ENCODE data around the gene PHF2. TPM values are rescaled to one million over a fixed set of nuclear protein-coding genes. Genes with fewer than 3 reads are reported as not detected.

The PHF2 gene
- total RNA-seq, 1 experiment from 2014 or later, result 17.4 TPM

- Histone ChIP-seq H3K23ac (ENCODE audit: insufficient read length, low read depth, low read length) (no peak overlapping the region), H4K5ac (ENCODE audit: insufficient read length, low read depth, low read length) (no peak overlapping the region), H2BK20ac (ENCODE audit: low read depth, low read length, poor library complexity, severe bottlenecking) (no peak overlapping the region), H3K56ac (ENCODE audit: insufficient read length, low read depth, low read length) (no peak overlapping the region), H3T11ph (ENCODE audit: low read length) (no peak overlapping the region), H2BK5ac (ENCODE audit: insufficient read length, low read length) (no peak overlapping the region), H4K20me1 (ENCODE audit: control insufficient read depth, insufficient read depth, insufficient read length) (peaks cover 2% of the 10 kb centered on the region), H3K9ac (ENCODE audit: extremely low read depth, insufficient read length, low read length) (no peak overlapping the region), H2BK120ac (ENCODE audit: low read depth, low read length, poor library complexity, severe bottlenecking) (no peak overlapping the region), H2BK15ac (ENCODE audit: low read depth, low read length) (no peak overlapping the region), H4K8ac (replicated peaks; ENCODE audit: insufficient read length, low read depth, low read length) (no peak overlapping the region), H3K27ac (ENCODE audit: insufficient read length, low read depth, low read length) (no peak overlapping the region), H3K79me1 (ENCODE audit: insufficient read depth, low read depth, low read length, poor library complexity, severe bottlenecking) (no peaks in the 10 kb centered on the region), H3K79me2 (ENCODE audit: insufficient read depth, low read length) (no peaks in the 10 kb centered on the region), H3K27me3 (ENCODE audit: insufficient read depth, low read length) (no peaks in the 10 kb centered on the region), H2AK5ac (ENCODE audit: insufficient read length, low read length) (no peak overlapping the region), H3K4ac (ENCODE audit: low read depth, low read length) (no peak overlapping the region), H3K4me1 (ENCODE audit: insufficient read depth, low read length) (peaks cover 15% of the 10 kb centered on the region; the same call in 1 of the 2 replicates), H3K18ac (ENCODE audit: insufficient read length, low read depth, low read length) (no peak overlapping the region), H3K14ac (ENCODE audit: insufficient read depth, low read length) (no peak overlapping the region), H2BK12ac (ENCODE audit: insufficient read length, low read depth, low read length) (no peak overlapping the region), H4K91ac (ENCODE audit: insufficient read length, low read depth, low read length) (no peak overlapping the region), H3K23me2 (ENCODE audit: insufficient read length, low read depth, low read length, poor library complexity, severe bottlenecking) (no peaks in the 10 kb centered on the region), H2AFZ (ENCODE audit: low read length) (no peak overlapping the region), H3K9me3 (ENCODE audit: control insufficient read depth, low read depth, low read length) (no peaks in the 10 kb centered on the region), H3K4me2 (ENCODE audit: insufficient read depth, insufficient read length, low read length) (no peak overlapping the region)
- no CpG with 5 or more reads among the region's 5 CpGs for WGBS (ENCODE audit: extremely low coverage, insufficient read length, low lambda C conversion rate)
- H3K27ac Mint-ChIP-seq, result peak overlapping the region in 1 of 3 experiments; percentile 22; a peak in 2 of 7 replicates
- TF ChIP-seq CTCF (conservative IDR thresholded peaks at IDR 0.05), result no peak
- no peaks in the 10 kb centered on the region for H3K27me3 Mint-ChIP-seq (ENCODE audit: low read depth)
- no peak overlapping the region for H3K4me3 Mint-ChIP-seq
- DNase-seq, result no peak
- no peaks in the 10 kb centered on the region for H3K36me3 Mint-ChIP-seq (ENCODE audit: insufficient read depth in 1 of 3, low read depth in 3 of 3)
- no peaks in the 10 kb centered on the region for H3K9me3 Mint-ChIP-seq
- H3K4me1 Mint-ChIP-seq, result peaks cover 40 to 53% of the 10 kb centered on the region in 2 experiments
Observed at GRCh38 chr9:93595861-93596365, 19.5 kb downstream of the PHF2 start.

Measured in H9 (cell line).